Regular cardiac myocyte (primary cell): ENCODE measurements around the gene PNMA3. TPM values are rescaled to one million over a fixed set of nuclear protein-coding genes. Genes with fewer than 3 reads are reported as not detected.

ENCODE experiments used
- total RNA-seq: library from RNA; depleted of rRNA; stranded (reverse); fragments of >200 nt; gene quantifications from 2 replicates; pipeline ENCODE4 v1.2.3, GENCODE V29; 2014

PNMA3 gene, protein sequence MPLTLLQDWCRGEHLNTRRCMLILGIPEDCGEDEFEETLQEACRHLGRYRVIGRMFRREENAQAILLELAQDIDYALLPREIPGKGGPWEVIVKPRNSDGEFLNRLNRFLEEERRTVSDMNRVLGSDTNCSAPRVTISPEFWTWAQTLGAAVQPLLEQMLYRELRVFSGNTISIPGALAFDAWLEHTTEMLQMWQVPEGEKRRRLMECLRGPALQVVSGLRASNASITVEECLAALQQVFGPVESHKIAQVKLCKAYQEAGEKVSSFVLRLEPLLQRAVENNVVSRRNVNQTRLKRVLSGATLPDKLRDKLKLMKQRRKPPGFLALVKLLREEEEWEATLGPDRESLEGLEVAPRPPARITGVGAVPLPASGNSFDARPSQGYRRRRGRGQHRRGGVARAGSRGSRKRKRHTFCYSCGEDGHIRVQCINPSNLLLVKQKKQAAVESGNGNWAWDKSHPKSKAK
- total RNA-seq: under 0.01 and 0.28 TPM in 2 replicates

DNA sequence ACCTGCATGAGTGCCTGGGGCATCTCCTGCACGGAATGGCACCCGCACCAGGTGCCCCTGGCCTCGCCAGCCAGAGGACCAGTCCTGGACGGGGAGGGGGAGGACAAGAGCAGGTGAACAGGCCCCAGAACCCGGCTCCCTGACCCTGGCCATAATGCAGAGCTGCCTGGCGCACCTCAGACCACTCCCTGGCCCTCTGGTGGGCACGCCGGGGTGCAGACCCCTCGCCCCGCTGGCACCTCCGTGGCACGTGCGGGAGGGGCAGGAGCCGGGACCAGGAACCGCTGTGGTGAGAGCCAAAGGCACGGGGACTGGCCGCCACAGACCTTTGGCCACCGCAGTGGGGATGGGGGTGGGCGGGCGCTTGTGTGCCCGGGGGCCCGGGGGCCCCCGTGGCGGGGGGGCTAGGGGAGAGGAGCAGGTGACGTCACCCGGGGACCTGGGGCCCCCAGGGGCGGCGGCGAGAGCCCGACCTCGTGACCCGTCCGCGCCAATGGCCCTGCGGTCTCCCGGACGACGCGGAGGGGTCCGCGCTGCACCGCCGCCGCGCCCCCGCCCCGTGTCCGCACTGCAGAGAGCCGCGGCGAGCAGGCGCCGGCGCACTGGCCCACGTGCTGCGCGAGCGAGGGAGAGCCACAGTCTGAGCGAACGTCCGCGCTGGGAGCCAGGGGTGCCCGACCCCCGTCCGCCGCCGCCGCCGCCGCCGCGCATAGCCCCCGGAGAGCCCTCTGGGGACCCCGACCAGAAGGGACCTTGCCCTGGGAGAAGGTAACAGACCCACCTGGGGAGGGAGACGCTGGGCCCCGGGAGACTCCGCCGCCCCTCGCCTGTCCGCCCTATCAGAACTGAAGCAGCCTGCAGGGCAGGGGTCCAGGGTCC lies at the start of gene PNMA3:
Gene PNMA3, plus strand, starts transcription at position 600 of the 879 bp plus-strand sequence. CDS start 586 bp downstream, outside the sequence.

DNA sequence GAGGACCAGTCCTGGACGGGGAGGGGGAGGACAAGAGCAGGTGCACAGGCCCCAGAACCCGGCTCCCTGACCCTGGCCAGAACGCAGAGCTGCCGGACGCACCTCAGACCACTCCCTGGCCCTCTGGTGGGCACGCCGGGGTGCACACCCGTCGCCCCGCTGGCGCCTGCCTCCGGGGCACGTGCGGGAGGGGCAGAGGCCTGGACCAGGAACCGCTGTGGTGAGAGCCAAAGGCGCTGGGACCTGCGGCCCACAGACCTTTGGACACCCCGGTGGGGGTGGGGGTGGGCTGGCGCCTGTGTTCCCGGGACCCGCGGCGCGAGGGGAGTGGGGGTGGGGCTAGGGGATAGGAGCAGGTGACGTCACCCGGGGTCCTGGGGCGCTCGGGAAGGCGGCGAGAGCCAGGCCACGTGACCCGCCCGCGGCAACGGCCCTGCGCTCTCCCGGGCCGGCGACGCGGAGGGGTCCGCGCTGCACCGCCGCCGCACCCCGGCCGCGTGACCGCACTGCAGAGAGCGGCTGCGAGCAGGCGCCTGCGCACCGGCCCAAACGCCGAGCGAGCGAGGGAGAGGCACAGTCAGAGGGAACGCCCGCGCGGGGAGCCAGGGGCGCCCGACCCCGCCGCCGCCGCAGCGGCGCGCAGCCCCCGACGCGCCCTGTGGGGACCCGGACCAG lies 15.8 kb downstream of the PNMA3 start, which contains the start of gene PNMA6A:
Gene PNMA6A, plus strand, starts transcription at position 546 of the 675 bp plus-strand sequence. CDS start 609 bp downstream, outside the sequence.

Other genes starting within 250 kb of the PNMA3 start
- gene CETN2, start 225.7 kb upstream of the PNMA3 start, total RNA-seq: 35.3 and 51.6 TPM in 2 replicates
- 11.6 and 24.2 TPM in 2 replicates for gene NSDHL, start 225.4 kb upstream of the PNMA3 start, total RNA-seq
- 4.2 and 29.5 TPM in 2 replicates for gene ZNF185, start 158.4 kb upstream of the PNMA3 start, total RNA-seq
- gene PNMA5, start 62.4 kb upstream of the PNMA3 start, total RNA-seq: not detected in 2 replicates
- gene PNMA6A, start 16.0 kb downstream of the PNMA3 start, total RNA-seq: 0.38 and 2.8 TPM in 2 replicates
- not detected in 2 replicates for gene MAGEA1, start 122.8 kb downstream of the PNMA3 start, total RNA-seq